Measurements from ENCODE around the gene HIVEP1.

HIVEP1 gene

DNA sequence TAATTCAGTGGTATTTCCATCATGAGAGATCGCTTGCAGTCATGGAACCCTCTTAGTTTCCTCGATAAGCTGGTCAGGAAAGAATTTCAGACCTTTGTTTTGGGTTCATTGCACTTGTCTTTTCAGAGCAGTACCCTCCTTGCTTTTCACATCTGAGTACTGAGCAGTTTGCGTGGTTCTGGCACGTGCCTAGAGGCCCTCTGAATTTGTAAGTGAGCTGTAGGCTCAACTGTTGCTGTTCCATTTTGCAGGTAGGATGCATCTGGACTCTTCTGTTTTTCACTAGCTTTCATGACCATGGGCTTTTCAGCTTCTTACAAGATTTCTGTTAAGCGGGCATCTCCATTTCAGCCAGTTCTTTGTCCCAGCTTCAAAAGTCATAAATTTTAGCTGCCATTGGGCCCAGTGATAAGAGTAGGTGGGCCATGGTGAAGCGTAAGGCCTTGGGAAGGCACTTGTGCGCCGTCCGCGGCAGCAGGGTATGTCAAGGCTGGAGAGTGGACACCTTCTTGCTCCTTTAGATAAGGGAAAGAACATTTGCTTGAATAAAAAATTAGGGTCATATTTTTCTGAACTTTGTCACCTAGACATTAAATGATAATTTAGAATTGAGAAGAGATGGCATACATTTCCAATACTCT is 35.8 kb downstream of the HIVEP1 start:
- ATAC-seq (replicated peaks; ENCODE audit: extremely low read depth, poor library complexity, severe bottlenecking): no peak
- no peaks in the 10 kb centered on the region for H3K9me3 Mint-ChIP-seq
- no peak for DNase-seq (ENCODE audit: low spot score in 2 of 2)
- no peak overlapping the region for H3K27ac Mint-ChIP-seq (ENCODE audit: low read depth)
- H3K4me1 Mint-ChIP-seq: peaks cover 65% of the 10 kb centered on the region
- H3K4me3 Mint-ChIP-seq: no peak overlapping the region
- no peaks in the 10 kb centered on the region for H3K27me3 Mint-ChIP-seq
- peaks cover 10% of the 10 kb centered on the region for H3K36me3 Mint-ChIP-seq (ENCODE audit: insufficient read depth)

GRCh38 chr6:12048609-12049008 is 36.5 kb downstream of the HIVEP1 start:
- H3K9me3 Mint-ChIP-seq: no peaks in the 10 kb centered on the region
- ATAC-seq (replicated peaks; ENCODE audit: extremely low read depth, poor library complexity, severe bottlenecking): no peak
- H3K36me3 Mint-ChIP-seq (ENCODE audit: insufficient read depth): peaks cover 10% of the 10 kb centered on the region
- H3K27ac Mint-ChIP-seq (ENCODE audit: low read depth): peak overlapping the region; percentile 62
- no peaks in the 10 kb centered on the region for H3K27me3 Mint-ChIP-seq
- no peak overlapping the region for H3K4me3 Mint-ChIP-seq
- DNase-seq (ENCODE audit: low spot score in 2 of 2): no peak
- peaks cover 68% of the 10 kb centered on the region for H3K4me1 Mint-ChIP-seq

DNA sequence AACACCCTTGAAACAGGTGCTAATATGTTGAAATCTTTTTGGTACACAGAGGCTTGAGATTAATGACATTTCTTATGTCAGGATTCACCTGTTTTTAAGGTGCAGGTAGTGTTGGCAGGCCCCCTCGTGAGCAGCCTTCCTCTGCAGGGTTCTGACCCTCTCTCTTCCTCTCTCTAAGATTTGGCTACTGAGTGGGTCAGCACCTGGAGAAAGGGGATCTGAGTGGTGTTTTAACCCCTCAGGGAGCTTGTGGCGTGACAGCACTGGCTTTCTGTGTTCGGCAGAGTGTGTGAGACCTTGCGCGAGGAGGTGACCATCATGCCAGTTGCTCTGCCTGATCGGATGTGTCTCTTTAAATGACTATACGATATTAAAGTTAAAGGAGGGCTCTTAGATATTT is 37.1 kb downstream of the HIVEP1 start:
- H3K4me3 Mint-ChIP-seq: no peak overlapping the region
- no peaks in the 10 kb centered on the region for H3K9me3 Mint-ChIP-seq
- H3K27me3 Mint-ChIP-seq: no peaks in the 10 kb centered on the region
- peak overlapping the region; percentile 62 for H3K27ac Mint-ChIP-seq (ENCODE audit: low read depth)
- DNase-seq (ENCODE audit: low spot score in 2 of 2) (no peak), ATAC-seq (replicated peaks; ENCODE audit: extremely low read depth, poor library complexity, severe bottlenecking) (no peak)
- peaks cover 63% of the 10 kb centered on the region for H3K4me1 Mint-ChIP-seq
- peaks cover 10% of the 10 kb centered on the region for H3K36me3 Mint-ChIP-seq (ENCODE audit: insufficient read depth)

DNA sequence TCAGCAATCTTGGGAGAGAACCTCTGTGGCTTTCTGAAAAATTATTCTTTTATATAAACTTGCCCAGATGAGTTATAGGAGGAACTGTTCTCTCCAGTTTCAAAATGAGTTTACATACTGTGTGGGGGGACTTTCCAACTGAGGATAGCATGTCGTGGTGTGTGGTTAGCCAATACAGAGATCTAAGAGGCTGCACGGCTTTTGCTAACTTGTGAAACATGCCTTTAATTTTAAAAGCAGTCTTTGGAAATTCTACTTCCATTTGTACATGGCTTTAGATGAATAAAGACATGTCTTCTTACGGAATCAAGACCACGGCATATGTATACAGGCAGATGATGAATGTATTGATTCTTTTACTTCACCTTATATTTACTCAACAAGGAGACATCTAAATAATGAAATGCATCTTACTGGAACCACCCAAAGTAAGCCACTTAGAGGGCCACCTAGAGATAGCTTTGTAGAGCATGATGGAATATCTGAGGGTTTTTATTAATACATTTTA is 39.8 kb downstream of the HIVEP1 start:
- peaks cover 10% of the 10 kb centered on the region for H3K36me3 Mint-ChIP-seq (ENCODE audit: insufficient read depth)
- H3K9me3 Mint-ChIP-seq: no peaks in the 10 kb centered on the region
- H3K27me3 Mint-ChIP-seq: no peaks in the 10 kb centered on the region
- ATAC-seq (replicated peaks; ENCODE audit: extremely low read depth, poor library complexity, severe bottlenecking) (peak; percentile 100), DNase-seq (ENCODE audit: low spot score in 2 of 2) (peak in 1 of 2 donors; percentile 30)
- H3K27ac Mint-ChIP-seq (ENCODE audit: low read depth): peak overlapping the region; percentile 90
- peak overlapping the region; percentile 19 for H3K4me3 Mint-ChIP-seq
- H3K4me1 Mint-ChIP-seq: peaks cover 52% of the 10 kb centered on the region

DNA sequence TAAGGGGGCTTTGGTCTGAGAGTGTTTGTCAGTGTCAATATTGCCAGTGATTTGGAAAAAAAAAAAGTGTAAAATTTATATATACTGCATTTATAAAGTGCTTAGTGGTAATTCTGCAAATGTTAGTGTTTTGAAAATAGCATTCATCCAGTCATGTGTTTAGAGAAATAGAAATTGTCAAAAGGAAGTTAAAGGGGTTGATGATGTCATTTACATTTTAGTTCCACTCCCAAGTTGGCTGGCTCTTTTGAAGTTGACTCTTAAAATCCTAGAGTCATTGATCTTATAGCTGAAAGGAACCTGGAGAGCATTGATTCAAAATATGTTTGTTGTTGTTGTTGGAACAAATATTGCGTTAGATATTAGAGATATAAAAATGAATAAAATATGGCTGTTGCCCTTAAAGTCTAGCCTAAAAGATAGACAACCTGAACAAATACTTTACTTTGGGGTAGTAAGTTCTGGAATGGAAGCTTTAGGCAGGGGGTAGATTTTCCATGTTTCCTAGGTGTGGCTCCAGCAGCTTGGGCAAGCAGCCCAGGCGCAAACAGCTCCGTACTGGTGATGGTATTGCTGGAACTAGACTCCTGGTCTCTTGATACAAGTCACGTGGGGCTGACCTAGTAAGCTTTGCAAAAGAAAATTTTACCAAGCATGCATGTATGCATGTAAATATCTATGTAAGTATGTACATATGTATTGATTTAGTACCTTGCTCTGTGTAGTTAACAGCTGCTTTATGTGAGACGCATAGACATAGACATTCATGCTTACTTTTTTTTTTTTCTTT is 46.3 kb downstream of the HIVEP1 start:
- no peak for ATAC-seq (replicated peaks; ENCODE audit: extremely low read depth, poor library complexity, severe bottlenecking)
- Mint-ChIP-seq H3K4me3 (no peak overlapping the region), H3K36me3 (ENCODE audit: insufficient read depth) (peaks cover 7% of the 10 kb centered on the region), H3K27me3 (no peaks in the 10 kb centered on the region), H3K9me3 (no peaks in the 10 kb centered on the region), H3K27ac (ENCODE audit: low read depth) (no peak overlapping the region), H3K4me1 (peaks cover 31% of the 10 kb centered on the region)
- no peak for DNase-seq (ENCODE audit: low spot score in 2 of 2)

DNA sequence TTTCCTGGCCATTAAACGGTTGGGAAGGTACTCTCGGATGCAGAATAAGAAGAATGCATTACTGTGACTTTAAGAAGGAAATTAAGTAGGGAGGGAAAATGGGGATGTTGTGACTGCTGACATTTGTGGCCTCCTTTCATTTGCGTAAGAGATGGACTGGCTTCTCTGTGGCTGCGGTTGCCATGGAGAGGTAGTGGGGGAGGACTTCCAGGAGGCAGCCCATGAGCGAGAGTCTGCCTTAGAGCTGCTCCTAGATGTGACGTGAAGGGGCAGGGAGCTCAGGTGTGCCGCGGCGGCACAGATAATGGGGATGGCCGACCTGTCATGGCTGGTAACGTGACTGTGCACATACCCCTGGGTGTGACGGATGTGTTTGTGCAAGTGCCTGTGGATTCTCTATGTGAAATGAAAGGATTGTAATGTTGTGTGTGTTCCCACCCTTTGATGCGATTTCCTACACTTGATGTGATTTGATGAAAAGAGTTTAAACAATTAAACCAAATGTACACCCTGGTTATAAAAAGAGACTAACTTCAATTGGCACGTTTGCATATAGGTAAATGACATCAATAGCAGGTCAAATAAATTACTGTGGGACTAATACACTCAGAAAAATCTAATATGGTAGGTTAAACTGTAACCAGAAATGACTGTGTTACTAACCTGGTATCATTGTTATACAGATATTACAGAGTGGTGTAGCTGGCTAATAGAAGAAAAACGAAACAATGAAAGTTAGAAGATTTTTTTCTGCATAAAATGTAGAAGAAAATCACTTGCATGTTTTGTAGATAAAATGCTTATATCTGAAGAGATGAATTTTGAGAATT is 48.9 kb downstream of the HIVEP1 start:
- ATAC-seq (replicated peaks; ENCODE audit: extremely low read depth, poor library complexity, severe bottlenecking): peak; percentile 93

DNA sequence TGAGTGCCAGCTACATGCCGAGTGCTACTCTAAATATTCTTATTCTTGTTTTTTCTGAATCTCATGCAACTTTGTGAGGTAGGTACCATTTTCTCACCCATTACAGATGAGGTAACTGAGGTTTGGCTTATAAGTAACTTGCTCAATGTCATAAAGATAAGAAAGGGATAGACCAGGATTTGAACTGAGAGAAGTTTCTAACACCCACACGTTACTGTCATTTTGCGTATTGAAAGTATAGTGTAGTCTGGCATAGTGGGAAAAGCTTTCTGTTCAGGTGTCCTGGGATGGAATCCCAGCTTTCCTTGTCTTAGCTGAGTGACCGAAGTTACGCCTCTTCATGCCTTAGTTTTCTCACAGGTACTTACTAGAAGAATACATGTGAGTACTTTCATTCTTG is 50.5 kb downstream of the HIVEP1 start:
- ATAC-seq (replicated peaks; ENCODE audit: extremely low read depth, poor library complexity, severe bottlenecking): no peak
- DNase-seq (ENCODE audit: low spot score in 2 of 2): no peak
- peaks cover 51% of the 10 kb centered on the region for H3K4me1 Mint-ChIP-seq
- H3K27ac Mint-ChIP-seq (ENCODE audit: low read depth): no peak overlapping the region
- H3K36me3 Mint-ChIP-seq (ENCODE audit: insufficient read depth): peaks cover 8% of the 10 kb centered on the region
- H3K4me3 Mint-ChIP-seq: no peak overlapping the region
- H3K9me3 Mint-ChIP-seq: no peaks in the 10 kb centered on the region
- H3K27me3 Mint-ChIP-seq: no peaks in the 10 kb centered on the region

More for the DNA sequence above, 48.9 kb downstream of the HIVEP1 start:
- Mint-ChIP-seq H3K9me3 (no peaks in the 10 kb centered on the region), H3K36me3 (ENCODE audit: insufficient read depth) (peaks cover 8% of the 10 kb centered on the region), H3K4me1 (peaks cover 51% of the 10 kb centered on the region), H3K4me3 (peak overlapping the region; percentile 63), H3K27me3 (no peaks in the 10 kb centered on the region), H3K27ac (ENCODE audit: low read depth) (peak overlapping the region; percentile 83)
- peak; percentile 51 to 66 for DNase-seq (ENCODE audit: low spot score in 2 of 2)

- DNase-seq (ENCODE audit: low spot score in 2 of 2): no peak
- no peak for ATAC-seq (replicated peaks; ENCODE audit: extremely low read depth, poor library complexity, severe bottlenecking)
- no peaks in the 10 kb centered on the region for H3K9me3 Mint-ChIP-seq
- H3K4me3 Mint-ChIP-seq: no peak overlapping the region
- H3K36me3 Mint-ChIP-seq (ENCODE audit: insufficient read depth): peaks cover 6% of the 10 kb centered on the region
- no peaks in the 10 kb centered on the region for H3K27me3 Mint-ChIP-seq
- peaks cover 43% of the 10 kb centered on the region for H3K4me1 Mint-ChIP-seq
- no peak overlapping the region for H3K27ac Mint-ChIP-seq (ENCODE audit: low read depth)
Observed at GRCh38 chr6:12064131-12064530, 52.0 kb downstream of the HIVEP1 start.

DNA sequence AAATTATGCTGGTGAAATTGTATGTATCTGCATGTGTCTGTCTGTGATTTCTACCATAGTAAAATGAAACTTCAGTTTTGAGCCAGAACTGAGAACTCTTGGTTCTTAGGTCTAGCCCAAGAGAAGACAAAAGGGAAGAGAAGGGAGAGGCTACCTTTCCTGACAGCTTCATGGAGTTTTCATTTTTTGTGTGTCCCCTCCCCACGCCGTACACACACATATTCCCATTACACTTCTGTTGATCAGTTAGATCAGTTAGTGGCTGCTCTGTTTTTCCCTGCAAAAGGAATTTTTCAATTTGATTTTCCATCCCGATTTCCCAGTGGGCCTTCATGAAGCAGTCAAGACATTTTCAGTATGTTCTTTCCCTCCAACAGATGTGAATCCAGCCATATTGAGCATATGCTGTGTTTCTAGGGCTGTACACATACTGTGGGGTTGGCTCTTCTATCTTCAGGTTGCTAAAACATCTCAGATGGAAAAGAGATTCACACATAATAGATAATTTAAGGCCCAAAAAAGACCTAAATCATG is 52.5 kb downstream of the HIVEP1 start:
- H3K9me3 Mint-ChIP-seq: no peaks in the 10 kb centered on the region
- H3K27ac Mint-ChIP-seq (ENCODE audit: low read depth): no peak overlapping the region

DNA sequence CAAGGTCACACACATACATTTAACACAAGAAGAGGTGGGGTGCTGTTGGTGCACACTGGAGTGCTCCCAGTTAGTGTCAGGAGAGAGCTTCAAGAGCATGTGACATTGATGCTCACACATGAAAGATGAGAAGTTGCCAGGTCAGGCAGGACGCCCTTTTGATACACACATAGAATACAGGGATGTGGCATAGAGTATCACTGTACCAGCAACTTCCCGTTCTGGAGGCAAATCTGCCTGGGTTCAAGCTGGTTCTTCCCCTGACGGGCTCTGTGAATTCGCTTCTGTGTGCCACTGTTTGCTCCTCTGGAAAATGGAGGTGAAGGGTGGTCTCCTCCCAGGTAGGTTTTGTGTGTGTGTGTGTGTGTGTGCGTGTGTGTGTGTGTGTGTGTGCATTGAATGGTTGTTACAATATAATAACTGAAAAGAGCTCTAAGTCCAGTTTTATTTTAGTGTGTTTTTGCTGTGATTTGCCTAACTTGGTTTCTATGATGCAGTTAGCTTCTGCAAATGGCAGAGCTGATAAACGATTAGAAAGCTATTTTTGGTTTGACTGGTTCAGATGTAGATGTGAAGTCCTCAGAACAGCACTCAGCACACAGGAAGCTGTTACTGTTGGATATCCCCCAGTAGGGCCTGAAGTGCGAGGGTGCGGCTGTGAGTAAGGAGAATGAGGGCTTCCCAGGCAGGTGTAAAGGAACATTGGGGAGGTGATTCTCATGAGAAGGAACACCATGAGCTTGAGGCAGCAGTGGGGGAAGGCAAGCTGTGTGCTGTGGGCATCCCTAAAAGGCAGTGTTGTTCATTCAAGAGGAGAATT is 53.4 kb downstream of the HIVEP1 start:
- Mint-ChIP-seq H3K9me3 (no peaks in the 10 kb centered on the region), H3K36me3 (ENCODE audit: insufficient read depth) (peaks cover 6% of the 10 kb centered on the region), H3K27ac (ENCODE audit: low read depth) (peak overlapping the region; percentile 47), H3K27me3 (no peaks in the 10 kb centered on the region), H3K4me1 (peaks cover 35% of the 10 kb centered on the region), H3K4me3 (no peak overlapping the region)
- DNase-seq (ENCODE audit: low spot score in 2 of 2) (no peak), ATAC-seq (replicated peaks; ENCODE audit: extremely low read depth, poor library complexity, severe bottlenecking) (no peak)

More for the DNA sequence above, 52.5 kb downstream of the HIVEP1 start:
- Mint-ChIP-seq H3K27me3 (no peaks in the 10 kb centered on the region), H3K36me3 (ENCODE audit: insufficient read depth) (peaks cover 6% of the 10 kb centered on the region), H3K4me3 (no peak overlapping the region), H3K4me1 (peaks cover 39% of the 10 kb centered on the region)
- DNase-seq (ENCODE audit: low spot score in 2 of 2): no peak
- no peak for ATAC-seq (replicated peaks; ENCODE audit: extremely low read depth, poor library complexity, severe bottlenecking)

DNA sequence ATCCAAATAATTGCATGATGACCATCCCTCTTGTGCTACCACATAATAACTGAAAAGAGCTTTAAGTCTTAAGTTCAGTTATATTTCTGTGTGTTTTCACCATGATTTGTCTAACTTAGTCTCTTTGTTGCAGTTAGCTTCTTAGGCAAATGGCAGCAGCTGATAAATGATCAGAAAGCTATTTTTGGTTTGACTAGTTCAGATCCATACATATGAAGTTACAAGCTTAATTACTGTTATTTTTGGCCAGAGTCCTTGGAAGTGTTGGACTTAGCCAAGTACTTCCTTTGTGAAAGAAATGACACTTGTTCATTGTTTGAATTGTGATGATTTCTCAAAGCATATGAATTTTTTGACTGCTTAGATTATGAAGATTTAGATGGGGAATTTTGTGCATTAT is 54.2 kb downstream of the HIVEP1 start:
- H3K27me3 Mint-ChIP-seq: no peaks in the 10 kb centered on the region
- peaks cover 34% of the 10 kb centered on the region for H3K4me1 Mint-ChIP-seq
- no peak overlapping the region for H3K4me3 Mint-ChIP-seq
- no peak for DNase-seq (ENCODE audit: low spot score in 2 of 2)
- H3K9me3 Mint-ChIP-seq: no peaks in the 10 kb centered on the region
- peak overlapping the region; percentile 47 for H3K27ac Mint-ChIP-seq (ENCODE audit: low read depth)
- no peak for ATAC-seq (replicated peaks; ENCODE audit: extremely low read depth, poor library complexity, severe bottlenecking)
- H3K36me3 Mint-ChIP-seq (ENCODE audit: insufficient read depth): peaks cover 3% of the 10 kb centered on the region
